OCI-LY7 (cell line): Measurements from ENCODE around the gene ERCC5. TPM values are rescaled to one million over a fixed set of nuclear protein-coding genes. Genes with fewer than 3 reads are reported as not detected.

Source experiments
- BruUV-seq: library from RNA; stranded (reverse); fragments of 400-500 nt; replicated peaks from 2 replicates; lab custom pipeline; 2021; lab: Mats Ljungman, UMichigan
- CTCF ChIA-PET: fragments of 300-600 bp; sonication (Branson Sonifier 250); formaldehyde crosslinking; loops from one replicate; lab custom pipeline; 2022; ENCODE audit warnings: antibody characterized with exemption; ENCODE audit not compliant: unreplicated experiment; lab: Charles Lee
- POLR2A ChIA-PET: fragments of 300-600 bp; sonication (Branson Sonifier 250); formaldehyde crosslinking; loops from one replicate; lab custom pipeline; 2022; ENCODE audit warnings: antibody characterized with exemption; lab: Charles Lee
- DNase-seq: peaks from one replicate; pipeline ENCODE4 v3.0.0-alpha.2; 2015; ENCODE audit warnings: low spot score
- H2AFZ ChIP-seq: fragments of 200-600 bp; sonication (generic), shearing (Covaris generic); 2 replicates; pipeline ENCODE4 v1.6.1; 2014; ENCODE audit warnings: mild to moderate bottlenecking, antibody characterized with exemption, low read length, moderate library complexity
- H3K27ac ChIP-seq: fragments of 200-600 bp; sonication (generic); 2 replicates; pipeline ENCODE4 v1.5.1; 2014; ENCODE audit warnings: mixed run types, low read depth, mild to moderate bottlenecking, moderate library complexity, low read length, inconsistent platforms; ENCODE audit not compliant: poor library complexity, severe bottlenecking
- H3K36me3 ChIP-seq: fragments of 200-600 bp; sonication (generic); 2 replicates; pipeline ENCODE4 v1.6.1; 2014; ENCODE audit warnings: mild to moderate bottlenecking, antibody characterized with exemption, low read length, moderate library complexity, mixed read lengths; ENCODE audit not compliant: insufficient read depth
- H3K4me1 ChIP-seq: fragments of 200-600 bp; sonication (generic); 2 replicates; pipeline ENCODE4 v1.5.1; 2014; ENCODE audit warnings: mild to moderate bottlenecking, low read length; ENCODE audit not compliant: insufficient read depth, poor library complexity, severe bottlenecking
- H3K4me2 ChIP-seq: fragments of 200-600 bp; sonication (generic); 2 replicates; pipeline ENCODE4 v1.6.1; 2014; ENCODE audit warnings: mild to moderate bottlenecking, low read length
- H3K4me3 ChIP-seq: fragments of 200-600 bp; sonication (generic); 2 replicates; pipeline ENCODE4 v1.5.1; 2014; ENCODE audit warnings: mild to moderate bottlenecking, low read depth, low read length; ENCODE audit not compliant: poor library complexity, severe bottlenecking
- H3K79me2 ChIP-seq: fragments of 200-600 bp; sonication (generic); 2 replicates; pipeline ENCODE4 v1.6.1; 2016; ENCODE audit warnings: low read depth, mild to moderate bottlenecking, low read length, moderate library complexity, mixed read lengths; ENCODE audit not compliant: insufficient read depth
- H3K9me2 ChIP-seq: fragments of 200-600 bp; sonication (generic); 2 replicates; pipeline ENCODE4 v1.6.1; 2016; ENCODE audit warnings: mild to moderate bottlenecking, low read length, mixed read lengths; ENCODE audit not compliant: insufficient read depth
- H3K9me3 ChIP-seq: fragments of 200-600 bp; sonication (generic); 2 replicates; pipeline ENCODE4 v1.6.1; 2014; ENCODE audit warnings: mild to moderate bottlenecking, mixed run types, low read length, mixed read lengths
- H4K20me1 ChIP-seq: fragments of 200-600 bp; sonication (generic); 2 replicates; pipeline ENCODE4 v1.6.1; 2014; ENCODE audit warnings: mild to moderate bottlenecking, antibody characterized with exemption, low read length, moderate library complexity, mixed read lengths; ENCODE audit not compliant: insufficient read depth
- EZH2phosphoT487 ChIP-seq: fragments of 200-600 bp; sonication (generic); IDR thresholded peaks from 2 replicates; pipeline ENCODE4 v1.6.1; 2018; ENCODE audit warnings: low read depth, borderline replicate concordance, mild to moderate bottlenecking, mixed run types, antibody characterized with exemption, low read length, moderate library complexity, mixed read lengths
- intact Hi-C: fragments of 100-400 bp; cut with micrococcal nuclease; formaldehyde crosslinking; loops from one replicate; pipeline ENCODE4 v1.10.0; 2022; ENCODE audit not compliant: unreplicated experiment
- total RNA-seq, 2 experiments: library from RNA; depleted of rRNA in 1 of 2; stranded (reverse); fragments of >200 nt in 1 of 2; shearing (Covaris generic) in 1 of 2; gene quantifications; 2 replicates each; pipeline ENCODE4 v1.2.3, GENCODE V29; 2014 to 2022
- TF ChIP-seq, protein P1 (sequence below): fragments of 200-600 bp; sonication (generic); conservative IDR thresholded peaks from 2 replicates; pipeline ENCODE4 v1.5.1; 2014; ENCODE audit warnings: mild to moderate bottlenecking, antibody characterized with exemption, low read length, moderate library complexity, mixed read lengths

ERCC5 gene
- total RNA-seq, 2 experiments from 2014 or later: 37.9 to 38.5 TPM

DNA sequence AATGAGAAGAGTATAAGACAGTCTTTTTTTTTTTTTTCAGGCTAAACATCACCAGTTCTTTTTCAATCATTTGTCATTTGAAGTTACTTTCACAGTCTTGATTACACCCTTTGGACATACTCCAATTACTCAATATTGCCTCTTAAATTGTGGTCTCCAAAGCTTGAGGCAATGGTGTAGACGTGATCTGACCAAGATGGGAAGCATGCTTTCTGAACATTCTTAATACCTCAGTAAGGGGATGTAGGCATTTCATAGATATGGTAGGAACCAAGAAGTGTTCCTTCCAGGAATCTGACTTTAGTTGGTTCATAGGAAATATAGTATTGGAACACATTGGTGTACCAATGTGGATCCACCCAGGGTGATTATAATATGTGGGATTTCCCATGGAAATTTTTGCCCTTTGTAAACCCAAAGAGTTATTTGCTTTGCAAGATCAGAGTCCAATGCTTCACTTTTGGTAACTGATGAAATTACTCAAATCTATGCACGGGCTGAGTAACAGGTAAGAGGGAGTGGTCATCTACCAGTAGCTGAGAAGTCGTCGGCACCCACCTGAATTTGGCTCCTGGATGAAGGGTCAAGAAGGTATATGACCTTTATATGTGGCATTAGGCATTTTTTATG is 62.2 kb downstream of the ERCC5 start:
- no peak overlapping the region for H3K4me3 ChIP-seq
- ChIA-PET POLR2A (interaction anchor here (0.6 to 0.7 kb wide), 3 partner anchors 23 to 1286 kb away, joined by 3 to 6 read pairs (median 4); no protein-coding TSS in a partner anchor), CTCF (no interaction called here)
- no peak for TF ChIP-seq EZH2phosphoT487
- TF ChIP-seq, protein P1, sequence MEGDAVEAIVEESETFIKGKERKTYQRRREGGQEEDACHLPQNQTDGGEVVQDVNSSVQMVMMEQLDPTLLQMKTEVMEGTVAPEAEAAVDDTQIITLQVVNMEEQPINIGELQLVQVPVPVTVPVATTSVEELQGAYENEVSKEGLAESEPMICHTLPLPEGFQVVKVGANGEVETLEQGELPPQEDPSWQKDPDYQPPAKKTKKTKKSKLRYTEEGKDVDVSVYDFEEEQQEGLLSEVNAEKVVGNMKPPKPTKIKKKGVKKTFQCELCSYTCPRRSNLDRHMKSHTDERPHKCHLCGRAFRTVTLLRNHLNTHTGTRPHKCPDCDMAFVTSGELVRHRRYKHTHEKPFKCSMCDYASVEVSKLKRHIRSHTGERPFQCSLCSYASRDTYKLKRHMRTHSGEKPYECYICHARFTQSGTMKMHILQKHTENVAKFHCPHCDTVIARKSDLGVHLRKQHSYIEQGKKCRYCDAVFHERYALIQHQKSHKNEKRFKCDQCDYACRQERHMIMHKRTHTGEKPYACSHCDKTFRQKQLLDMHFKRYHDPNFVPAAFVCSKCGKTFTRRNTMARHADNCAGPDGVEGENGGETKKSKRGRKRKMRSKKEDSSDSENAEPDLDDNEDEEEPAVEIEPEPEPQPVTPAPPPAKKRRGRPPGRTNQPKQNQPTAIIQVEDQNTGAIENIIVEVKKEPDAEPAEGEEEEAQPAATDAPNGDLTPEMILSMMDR: no peak
- no peaks in the 10 kb centered on the region for H3K36me3 ChIP-seq
- H3K9me3 ChIP-seq: no peaks in the 10 kb centered on the region
- intact Hi-C loops: no loop called here
- no peak overlapping the region for H3K27ac ChIP-seq
- BruUV-seq: no TSS peak
- DNase-seq: no peak
- no peaks in the 10 kb centered on the region for H4K20me1 ChIP-seq
- H3K4me1 ChIP-seq: peaks cover 3% of the 10 kb centered on the region
- no peak overlapping the region for H2AFZ ChIP-seq
- no peaks in the 10 kb centered on the region for H3K9me2 ChIP-seq
- H3K4me2 ChIP-seq: no peak overlapping the region
- H3K79me2 ChIP-seq: no peaks in the 10 kb centered on the region

DNA sequence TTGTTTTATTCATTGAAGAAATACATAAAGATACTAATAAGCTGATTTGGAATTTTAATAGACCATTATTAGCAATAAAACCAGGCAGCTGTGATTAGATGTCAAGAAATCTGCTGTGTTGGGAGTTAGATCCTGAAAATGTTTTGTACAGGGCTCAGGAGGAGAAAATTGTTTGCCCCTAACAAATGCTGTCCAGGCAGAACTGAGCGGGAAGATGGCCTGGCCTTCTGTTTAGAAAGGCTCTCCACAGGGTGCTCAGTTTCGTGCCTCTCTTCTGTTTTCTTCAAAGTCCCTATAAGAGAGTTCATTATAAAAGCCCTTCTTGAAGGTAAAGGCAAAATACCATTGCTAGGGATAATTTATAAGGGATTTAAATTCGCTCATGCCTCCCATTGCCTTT is 64.1 kb downstream of the ERCC5 start:
- Histone ChIP-seq H3K36me3 (no peaks in the 10 kb centered on the region), H4K20me1 (no peaks in the 10 kb centered on the region), H3K4me3 (no peak overlapping the region), H3K9me3 (no peaks in the 10 kb centered on the region), H3K27ac (no peak overlapping the region), H3K4me2 (no peak overlapping the region), H3K4me1 (no peaks in the 10 kb centered on the region), H2AFZ (no peak overlapping the region), H3K79me2 (no peaks in the 10 kb centered on the region), H3K9me2 (no peaks in the 10 kb centered on the region)
- no peak for TF ChIP-seq EZH2phosphoT487
- TF ChIP-seq, protein P1: no peak
- DNase-seq: no peak
- CTCF ChIA-PET: no interaction called here
- POLR2A ChIA-PET: no interaction called here
- intact Hi-C loops: no loop called here
- no TSS peak for BruUV-seq

DNA sequence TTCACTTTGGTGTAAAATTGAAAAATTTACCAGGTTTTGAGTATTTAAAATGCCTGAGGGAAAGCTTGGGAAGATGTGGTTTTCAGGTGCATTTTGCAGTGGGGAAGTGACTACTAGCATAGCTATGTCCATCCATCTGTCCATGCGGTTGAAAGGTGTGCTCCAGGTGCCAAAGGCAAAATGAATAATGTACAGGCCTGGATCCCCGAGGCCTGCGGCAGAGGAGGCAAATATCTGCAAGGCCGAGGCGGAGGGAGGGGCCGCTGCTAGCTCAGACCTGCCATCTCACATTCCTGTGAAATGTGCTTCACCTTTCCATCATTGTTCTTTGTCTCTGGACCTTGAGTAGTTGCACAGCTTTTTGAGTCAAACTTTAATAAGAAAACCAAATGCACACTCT is 65.5 kb downstream of the ERCC5 start:
- Histone ChIP-seq H3K9me2 (no peaks in the 10 kb centered on the region), H3K4me2 (no peak overlapping the region), H3K27ac (no peak overlapping the region), H3K4me1 (peaks cover 3% of the 10 kb centered on the region), H3K79me2 (no peaks in the 10 kb centered on the region), H3K4me3 (no peak overlapping the region), H2AFZ (no peak overlapping the region), H4K20me1 (no peaks in the 10 kb centered on the region), H3K9me3 (no peaks in the 10 kb centered on the region), H3K36me3 (no peaks in the 10 kb centered on the region)
- no TSS peak for BruUV-seq
- TF ChIP-seq, protein P1: no peak
- no peak for TF ChIP-seq EZH2phosphoT487
- intact Hi-C loops: no loop called here
- no peak for DNase-seq
- CTCF ChIA-PET: no interaction called here
- POLR2A ChIA-PET: interaction anchor here (0.7 kb wide), 2 partner anchors 332 to 480 kb away, joined by 3 read pairs; no protein-coding TSS in a partner anchor
